Stimulated activated CD4-positive, alpha-beta T cell treated with anti-CD3 and anti-CD28 coated beads, Interleukin-12 subunit alpha, Interleukin-12 subunit beta, amount 100 ng/mL, for 48 hours (primary cell): Measurements from ENCODE around the gene ZNF117.
"Not testable (repeated sequence)": the region's sequence is repeated elsewhere in the genome, so short reads cannot be mapped to it uniquely, and the experiment has no call there.

Experiments
- DNase-seq, 3 donors: peaks; one replicate each; pipeline ENCODE4 v3.0.0-alpha.2; 2020; ENCODE audit warnings: low read depth in 2 of 3, low spot score in 1 of 3

ZNF117 gene

DNA sequence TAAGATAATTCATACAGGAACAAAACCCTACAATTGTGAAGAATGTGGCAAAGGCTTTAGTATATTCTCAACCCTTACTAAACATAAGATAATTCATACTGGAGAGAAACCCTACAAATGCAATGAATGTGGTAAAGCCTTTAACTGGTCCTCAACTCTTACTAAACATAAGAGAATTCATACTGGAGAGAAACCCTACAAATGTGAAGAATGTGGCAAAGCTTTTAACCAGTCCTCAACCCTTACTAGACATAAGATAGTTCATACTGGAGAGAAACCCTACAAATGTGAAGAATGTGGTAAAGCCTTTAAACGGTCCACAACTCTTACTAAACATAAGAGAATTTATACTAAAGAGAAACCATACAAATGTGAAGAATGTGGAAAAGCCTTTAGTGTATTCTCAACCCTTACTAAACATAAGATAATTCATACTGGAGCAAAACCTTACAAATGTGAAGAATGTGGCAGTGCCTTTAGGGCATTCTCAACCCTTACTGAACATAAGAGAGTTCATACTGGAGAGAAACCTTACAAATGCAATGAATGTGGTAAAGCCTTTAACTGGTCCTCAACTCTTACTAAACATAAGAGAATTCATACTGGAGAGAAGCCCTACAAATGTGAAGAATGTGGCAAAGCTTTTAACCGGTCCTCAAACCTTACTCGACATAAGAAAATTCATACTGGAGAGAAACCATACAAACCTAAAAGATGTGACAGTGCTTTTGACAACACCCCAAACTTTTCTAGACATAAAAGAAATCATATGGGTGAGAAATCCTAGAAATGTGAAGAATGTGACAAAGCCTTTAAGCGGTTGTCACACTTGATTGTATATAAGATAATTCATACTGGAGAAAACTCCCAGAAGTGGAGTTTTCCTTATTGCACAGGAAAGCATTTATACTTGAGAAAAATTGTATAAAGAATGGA, 62.3 kb downstream of the ZNF117 start:
- DNase-seq, result not testable (repeated sequence)
